K562 (cell line): ENCODE measurements around the gene SLC39A7. TPM values are rescaled to one million over a fixed set of nuclear protein-coding genes. Genes with fewer than 3 reads are reported as not detected.

ENCODE experiments used
- ATF3 ChIP-seq, 2 experiments: fragments of 450-650 bp in 1 of 2; sonication (generic) in 1 of 2; formaldehyde crosslinking in 1 of 2; IDR thresholded peaks in 1 of 2; conservative IDR thresholded peaks in 1 of 2; 2 replicates each; pipeline versions ENCODE4 v1.6.1 to v1.8.1; 2016 to 2023; ENCODE audit warnings: mild to moderate bottlenecking in 2 of 2, moderate library complexity in 2 of 2, inconsistent platforms in 1 of 2, missing genetic modification reagents in 1 of 2
- CCAR2 ChIP-seq: fragments of 200-400 bp; formaldehyde crosslinking; IDR thresholded peaks from 2 replicates; pipeline ENCODE4 v1.6.1; 2017; ENCODE audit warnings: mild to moderate bottlenecking, low read depth, low read length
- CHD1 ChIP-seq: fragments of 200-600 bp; sonication (generic); IDR thresholded peaks from one replicate; pipeline ENCODE4 v1.6.1; 2012; ENCODE audit warnings: mild to moderate bottlenecking, moderate library complexity, low read length, inconsistent platforms
- DEAF1 ChIP-seq: fragments of 450-650 bp; formaldehyde crosslinking; IDR thresholded peaks from 2 replicates; pipeline ENCODE4 v1.4.0; 2020; ENCODE audit warnings: mild to moderate bottlenecking, moderate library complexity
- E2F4 ChIP-seq: sonication (generic); formaldehyde crosslinking; IDR thresholded peaks from 2 replicates; pipeline ENCODE4 v1.8.0; 2022; ENCODE audit warnings: mild to moderate bottlenecking, low read depth, missing genetic modification reagents
- EZH2 ChIP-seq: IDR thresholded peaks from 2 replicates; pipeline ENCODE4 v1.6.1; 2012; ENCODE audit warnings: low read depth, mild to moderate bottlenecking, inconsistent platforms, low read length, borderline replicate concordance
- GABPB2 ChIP-seq: fragments of 250-450 bp; sonication (Bioruptor Pico); conservative IDR thresholded peaks from 2 replicates; pipeline ENCODE4 v1.5.1; 2021; ENCODE audit warnings: mild to moderate bottlenecking
- HDAC6 ChIP-seq: IDR thresholded peaks from 2 replicates; pipeline ENCODE4 v1.6.1; 2012; ENCODE audit warnings: low read depth, mild to moderate bottlenecking, control low read depth, inconsistent platforms, low read length, moderate library complexity
- KLF6 ChIP-seq: fragments of 250-450 bp; sonication (Bioruptor Pico); IDR thresholded peaks from 2 replicates; pipeline ENCODE4 v1.4.0; 2020; ENCODE audit warnings: mild to moderate bottlenecking, moderate library complexity, borderline replicate concordance
- MAZ ChIP-seq, 2 experiments: fragments of 450-650 bp in 1 of 2; sonication (generic) in 1 of 2; formaldehyde crosslinking; IDR thresholded peaks in 1 of 2; conservative IDR thresholded peaks in 1 of 2; 2 replicates each; pipeline versions ENCODE4 v1.4.0 to v1.5.0; 2020; ENCODE audit warnings: mild to moderate bottlenecking in 1 of 2, missing genetic modification reagents in 1 of 2
- MBD2 ChIP-seq: sonication (generic); IDR thresholded peaks from 2 replicates; pipeline ENCODE4 v1.6.1; 2016; ENCODE audit warnings: low read depth, borderline replicate concordance
- MIER1 ChIP-seq: fragments of 450-650 bp; IDR thresholded peaks from 2 replicates; pipeline ENCODE4 v1.6.1; 2016; ENCODE audit warnings: antibody characterized with exemption, mild to moderate bottlenecking, low read depth
- SOX6 ChIP-seq: fragments of 450-650 bp; IDR thresholded peaks from 2 replicates; pipeline ENCODE4 v1.6.1; 2014; ENCODE audit warnings: mild to moderate bottlenecking
- TAF15 ChIP-seq: fragments of 200-400 bp; formaldehyde crosslinking; IDR thresholded peaks from 2 replicates; pipeline ENCODE4 v1.6.1; 2017; ENCODE audit warnings: mild to moderate bottlenecking, low read depth, low read length, moderate library complexity
- TRIM25 ChIP-seq: fragments of 450-650 bp; IDR thresholded peaks from 2 replicates; pipeline ENCODE4 v1.7.0; 2016; ENCODE audit warnings: borderline replicate concordance
- XRCC4 ChIP-seq: IDR thresholded peaks from one replicate; pipeline ENCODE4 v1.6.1; 2011; ENCODE audit not compliant: insufficient read depth, insufficient read length; ENCODE audit errors: extremely low read depth
- ZFP30 ChIP-seq: fragments of 250-450 bp; sonication (Bioruptor Pico); IDR thresholded peaks from 2 replicates; pipeline ENCODE4 v1.8.0; 2022; ENCODE audit warnings: moderate library complexity, mild to moderate bottlenecking, inconsistent platforms, borderline replicate concordance
- ZNF316 ChIP-seq: fragments of 450-650 bp; IDR thresholded peaks from 2 replicates; pipeline ENCODE4 v1.6.1; 2016
- ZNF639 ChIP-seq, 2 experiments: fragments of 200-800 bp in 1 of 2; sonication (Bioruptor generic) in 1 of 2; sonication (generic) in 1 of 2; formaldehyde crosslinking in 1 of 2; IDR thresholded peaks in 1 of 2; conservative IDR thresholded peaks in 1 of 2; 2 replicates each; pipeline versions ENCODE4 v1.5.0 to v1.6.1; 2016 to 2020; ENCODE audit warnings: missing compliant biosample characterization in 1 of 2, missing genetic modification characterization in 1 of 2, missing genetic modification reagents in 1 of 2
- polyA plus RNA-seq, 8 experiments: library from polyadenylated mRNA; depleted of rRNA in 4 of 8; stranded (reverse) in 5 of 8; unstranded in 3 of 8; fragments of >200 nt; fragmentation: Nextera tagmentation in 2 of 8; fragmentation: Illumina TruSeq in 1 of 8; extraction: Ambion mirVana in 2 of 8; extraction: Trizol in 1 of 8; gene quantifications; 2 replicates each; pipeline versions ENCODE4 v1.2.1 to v1.2.3, GENCODE V29; 2011 to 2014; ENCODE audit warnings: inconsistent platforms in 1 of 8, missing spikeins in 1 of 8
- total RNA-seq, 7 experiments: library from RNA; depleted of rRNA in 6 of 7; stranded (reverse); fragments of >200 nt in 6 of 7; fragmentation: Illumina TruSeq in 2 of 7; extraction: Trizol in 2 of 7; gene quantifications; 2 replicates each; pipeline versions ENCODE4 v1.2.1 to v1.2.3, GENCODE V29; 2011 to 2021; ENCODE audit warnings: low replicate concordance in 1 of 7

SLC39A7 gene
- total and polyA plus RNA-seq, 9 of the 15 experiments (the other 6 are each of a cell fraction or from before 2014, with no cell fraction given) = 21.7 to 169 (median 121) TPM

GRCh38 chr6:33204415-33205190 is 3.9 kb downstream of the SLC39A7 start, which contains the start of gene HSD17B8 (continued):
- TF ChIP-seq E2F4 (CRISPR knock-in tag) (no peak), ZNF316 (no peak), MIER1 (no peak), CCAR2 (no peak), MAZ (CRISPR knock-in tag; conservative IDR thresholded peaks at IDR 0.05 in 1 of 2, IDR thresholded peaks at IDR 0.05 in 1 of 2) (peak in 1 of 2 experiments; percentile 57; a peak in 2 of 4 replicates), KLF6 (CRISPR knock-in tag) (no peak), DEAF1 (no peak), CHD1 (peak; percentile 38), MBD2 (peak; percentile 76), TRIM25 (no peak), ATF3 (IDR thresholded peaks at IDR 0.05) (no peak), ATF3 (CRISPR knock-in tag; conservative IDR thresholded peaks at IDR 0.05) (no peak), XRCC4 (no peak), ZFP30 (no peak), HDAC6 (no peak), TAF15 (0 out of 2 replicates have a peak, but pooled peaks have one; percentile 67), EZH2 (no peak), GABPB2 (CRISPR knock-in tag) (0 out of 2 replicates have a peak, but pooled peaks have one; percentile 18), ZNF639 (CRISPR knock-in tag; conservative IDR thresholded peaks at IDR 0.05 in 1 of 2, IDR thresholded peaks at IDR 0.05 in 1 of 2) (no peak), SOX6 (no peak)
